ENCODE results near the gene PRSS23.
A peak's percentile ranks its signal among the peaks of the same experiment; 100 is the strongest.

PRSS23 gene, protein sequence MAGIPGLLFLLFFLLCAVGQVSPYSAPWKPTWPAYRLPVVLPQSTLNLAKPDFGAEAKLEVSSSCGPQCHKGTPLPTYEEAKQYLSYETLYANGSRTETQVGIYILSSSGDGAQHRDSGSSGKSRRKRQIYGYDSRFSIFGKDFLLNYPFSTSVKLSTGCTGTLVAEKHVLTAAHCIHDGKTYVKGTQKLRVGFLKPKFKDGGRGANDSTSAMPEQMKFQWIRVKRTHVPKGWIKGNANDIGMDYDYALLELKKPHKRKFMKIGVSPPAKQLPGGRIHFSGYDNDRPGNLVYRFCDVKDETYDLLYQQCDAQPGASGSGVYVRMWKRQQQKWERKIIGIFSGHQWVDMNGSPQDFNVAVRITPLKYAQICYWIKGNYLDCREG

DNA sequence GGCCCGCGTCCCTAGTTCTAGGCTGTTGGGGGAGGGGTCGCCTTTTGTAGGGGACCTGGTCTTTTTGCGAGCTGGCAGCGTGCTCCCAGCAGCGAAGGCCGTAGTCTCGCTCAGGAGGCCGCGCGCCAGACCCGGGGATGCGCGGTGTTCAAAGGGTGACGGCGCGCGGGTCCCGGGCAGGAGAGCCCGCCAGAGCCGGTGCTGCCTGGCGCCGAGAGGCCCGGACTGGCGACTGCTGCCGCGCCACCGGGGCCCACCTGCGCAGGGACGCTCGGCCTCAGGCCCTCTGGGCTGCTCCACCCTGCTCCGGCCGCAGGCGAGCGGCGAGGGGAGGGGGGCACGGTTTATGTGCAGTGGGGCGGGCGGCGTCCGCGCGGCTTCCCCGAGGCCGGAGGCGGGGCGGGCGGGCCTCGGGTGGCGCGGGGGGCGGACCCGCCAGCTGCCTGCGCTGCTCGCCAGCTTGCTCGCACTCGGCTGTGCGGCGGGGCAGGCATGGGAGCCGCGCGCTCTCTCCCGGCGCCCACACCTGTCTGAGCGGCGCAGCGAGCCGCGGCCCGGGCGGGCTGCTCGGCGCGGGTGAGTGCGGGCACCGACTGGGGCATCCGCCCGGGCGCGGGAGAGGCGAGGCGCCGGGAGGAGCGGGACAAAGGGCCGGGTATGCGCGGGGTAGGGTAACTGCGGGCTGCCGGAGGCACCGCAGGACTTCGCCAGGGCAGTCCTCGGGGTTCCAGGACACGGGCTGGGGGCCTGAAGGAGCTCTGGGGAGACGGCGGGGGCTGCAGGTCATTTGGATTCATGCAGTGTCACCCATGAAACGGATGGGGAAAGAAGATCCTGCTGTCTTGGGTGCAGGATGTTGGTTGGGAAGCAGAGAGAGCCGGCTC, at the start of gene PRSS23:
Gene PRSS23, plus strand, starts transcription at position 467 of the 884 bp plus-strand sequence. CDS start 7,102 bp downstream, outside the sequence.
- in situ Hi-C loops (cut with MboI; ENCODE audit: low pct_unique_long_range_greater_than_20kb, low sequenced_read_pairs, unreplicated experiment) = loop anchor here (10.0 kb wide), 1 partner anchor 346 kb away; no protein-coding TSS in a partner anchor
- TF ChIP-seq, protein P1, sequence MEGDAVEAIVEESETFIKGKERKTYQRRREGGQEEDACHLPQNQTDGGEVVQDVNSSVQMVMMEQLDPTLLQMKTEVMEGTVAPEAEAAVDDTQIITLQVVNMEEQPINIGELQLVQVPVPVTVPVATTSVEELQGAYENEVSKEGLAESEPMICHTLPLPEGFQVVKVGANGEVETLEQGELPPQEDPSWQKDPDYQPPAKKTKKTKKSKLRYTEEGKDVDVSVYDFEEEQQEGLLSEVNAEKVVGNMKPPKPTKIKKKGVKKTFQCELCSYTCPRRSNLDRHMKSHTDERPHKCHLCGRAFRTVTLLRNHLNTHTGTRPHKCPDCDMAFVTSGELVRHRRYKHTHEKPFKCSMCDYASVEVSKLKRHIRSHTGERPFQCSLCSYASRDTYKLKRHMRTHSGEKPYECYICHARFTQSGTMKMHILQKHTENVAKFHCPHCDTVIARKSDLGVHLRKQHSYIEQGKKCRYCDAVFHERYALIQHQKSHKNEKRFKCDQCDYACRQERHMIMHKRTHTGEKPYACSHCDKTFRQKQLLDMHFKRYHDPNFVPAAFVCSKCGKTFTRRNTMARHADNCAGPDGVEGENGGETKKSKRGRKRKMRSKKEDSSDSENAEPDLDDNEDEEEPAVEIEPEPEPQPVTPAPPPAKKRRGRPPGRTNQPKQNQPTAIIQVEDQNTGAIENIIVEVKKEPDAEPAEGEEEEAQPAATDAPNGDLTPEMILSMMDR (IDR thresholded peaks at IDR 0.05; ENCODE audit: extremely low read depth, insufficient read depth, missing control alignments) = no peak
- peak; percentile 52 for DNase-seq (ENCODE audit: low spot score)

DNA sequence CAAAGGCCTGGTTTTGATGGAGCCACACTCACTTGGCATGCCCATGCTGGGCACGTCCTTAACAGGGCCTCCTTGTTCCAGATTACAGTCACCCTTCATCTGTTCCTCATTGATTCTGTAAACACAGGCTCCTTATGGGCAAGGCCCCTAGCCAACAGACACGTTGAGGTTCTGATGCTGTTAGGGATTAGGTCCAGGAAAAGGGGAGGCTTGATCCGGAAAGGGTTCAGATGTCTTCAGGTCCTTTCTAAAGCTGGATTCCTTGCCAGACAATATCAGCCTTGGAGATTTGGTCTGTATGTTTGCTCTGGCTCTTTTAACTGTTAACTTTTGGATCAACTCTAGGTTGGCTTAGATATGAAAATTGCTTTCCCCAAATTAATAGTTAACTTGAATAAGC, 46.9 kb upstream of the PRSS23 start:
- in situ Hi-C loops (cut with MboI; ENCODE audit: low pct_unique_long_range_greater_than_20kb, low sequenced_read_pairs, unreplicated experiment) = no loop called here
- TF ChIP-seq, protein P1 (IDR thresholded peaks at IDR 0.05; ENCODE audit: extremely low read depth, insufficient read depth, missing control alignments) = no peak

DNA sequence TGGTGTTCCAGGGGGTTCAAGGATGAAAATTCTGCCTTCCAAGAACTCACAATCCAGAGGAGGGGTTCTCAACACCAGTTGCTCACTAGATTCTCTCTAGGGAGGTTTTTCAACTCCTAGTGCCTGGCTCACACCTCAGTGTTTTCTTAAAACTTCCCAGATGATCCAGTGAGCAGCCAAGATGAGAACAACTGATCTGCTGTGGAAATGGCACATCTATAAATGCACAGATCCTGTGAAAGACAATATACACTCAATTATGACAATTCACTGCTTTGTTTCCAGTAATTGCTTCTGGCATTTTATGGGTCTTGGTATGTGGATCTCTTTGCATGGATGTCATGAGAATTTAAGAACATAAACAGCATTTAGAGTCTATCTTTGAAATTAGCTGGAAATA, 45.2 kb upstream of the PRSS23 start:
- DNase-seq (ENCODE audit: low spot score) = no peak
- TF ChIP-seq, protein P1 (IDR thresholded peaks at IDR 0.05; ENCODE audit: extremely low read depth, insufficient read depth, missing control alignments) = no peak
- in situ Hi-C loops (cut with MboI; ENCODE audit: low pct_unique_long_range_greater_than_20kb, low sequenced_read_pairs, unreplicated experiment) = no loop called here

More for the DNA sequence above, 46.9 kb upstream of the PRSS23 start:
- DNase-seq (ENCODE audit: low spot score) = no peak

DNA sequence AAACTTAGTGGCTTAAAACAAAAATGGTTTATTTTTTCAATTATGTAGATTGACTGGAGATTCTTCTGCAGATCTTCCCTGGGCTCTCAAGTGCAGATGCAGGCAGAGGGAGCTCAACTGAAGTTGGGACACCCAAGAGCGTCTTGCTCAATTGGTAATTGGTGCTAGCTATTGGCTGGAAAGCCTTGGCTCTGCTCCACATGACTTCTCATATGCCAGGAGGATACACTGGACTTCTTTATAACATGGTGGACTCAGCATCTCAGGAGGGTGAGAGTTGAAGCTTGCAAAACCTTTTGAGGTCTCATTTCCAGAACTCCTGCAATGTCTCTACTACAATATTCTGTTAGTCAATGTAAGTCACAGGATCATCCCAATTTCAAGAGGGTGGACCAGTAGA, 42.2 kb upstream of the PRSS23 start:
- in situ Hi-C loops (cut with MboI; ENCODE audit: low pct_unique_long_range_greater_than_20kb, low sequenced_read_pairs, unreplicated experiment) = no loop called here
- no peak for DNase-seq (ENCODE audit: low spot score)
- TF ChIP-seq, protein P1 (IDR thresholded peaks at IDR 0.05; ENCODE audit: extremely low read depth, insufficient read depth, missing control alignments) = no peak

DNA sequence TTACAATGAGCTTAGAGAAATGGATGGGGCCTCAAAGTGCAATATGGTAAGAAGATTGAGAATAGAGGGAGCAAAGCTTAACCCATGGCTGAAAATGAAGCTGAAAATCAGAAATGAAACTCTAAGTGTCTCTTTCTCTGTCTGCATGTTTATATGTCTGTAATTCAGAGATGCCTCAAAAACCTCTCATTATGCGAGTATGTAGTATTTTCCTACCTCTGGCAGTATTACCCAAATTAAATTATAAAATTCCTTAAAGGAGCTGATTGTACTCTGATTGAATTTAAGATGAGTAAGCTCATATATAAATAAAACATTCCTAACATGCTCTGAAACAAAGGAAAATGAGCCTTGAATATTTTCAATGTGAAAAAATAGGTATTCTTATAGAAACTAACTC, 39.8 kb upstream of the PRSS23 start:
- TF ChIP-seq, protein P1 (IDR thresholded peaks at IDR 0.05; ENCODE audit: extremely low read depth, insufficient read depth, missing control alignments) = no peak
- in situ Hi-C loops (cut with MboI; ENCODE audit: low pct_unique_long_range_greater_than_20kb, low sequenced_read_pairs, unreplicated experiment) = no loop called here

DNA sequence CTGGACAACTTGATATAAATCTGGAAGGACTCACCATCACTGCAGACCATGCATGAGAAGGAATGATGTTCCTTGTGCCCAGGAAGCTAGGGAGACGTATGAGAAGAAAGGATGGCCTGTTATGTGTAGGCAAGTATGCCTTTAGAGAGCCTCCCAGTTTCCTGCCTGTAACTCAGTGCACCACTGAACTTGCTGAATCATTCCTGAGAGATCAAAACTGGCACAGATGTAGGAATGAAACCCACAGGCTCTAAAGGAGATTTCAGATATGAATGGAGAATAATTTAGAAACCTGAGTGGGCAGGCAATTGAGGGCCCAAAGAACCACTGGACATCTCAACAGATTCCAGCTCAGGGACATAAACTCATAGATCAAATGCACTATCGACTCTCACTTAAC, 38.4 kb upstream of the PRSS23 start:
- in situ Hi-C loops (cut with MboI; ENCODE audit: low pct_unique_long_range_greater_than_20kb, low sequenced_read_pairs, unreplicated experiment) = no loop called here
- TF ChIP-seq, protein P1 (IDR thresholded peaks at IDR 0.05; ENCODE audit: extremely low read depth, insufficient read depth, missing control alignments) = no peak
- no peak for DNase-seq (ENCODE audit: low spot score)

More for the DNA sequence above, 39.8 kb upstream of the PRSS23 start:
- no peak for DNase-seq (ENCODE audit: low spot score)

All from GM13977 (cell line).